ENCODE results near the gene PNP.
A peak's percentile ranks its signal among the peaks of the same experiment; 100 is the strongest.
"Not testable (repeated sequence)": the region's sequence is repeated elsewhere in the genome, so short reads cannot be mapped to it uniquely, and the experiment has no call there.

PNP gene

GRCh38 chr14:20469242-20469889, at the start of gene PNP:
Gene PNP (plus strand): TSS chr14:20469406. CDS start chr14:20469525, 119 bp downstream.
- peak; percentile 95 for DNase-seq (ENCODE audit: low spot score)

- no peak for DNase-seq (ENCODE audit: low spot score)
Observed at GRCh38 chr14:20419419-20419818, 49.8 kb upstream of the PNP start.

GRCh38 chr14:20421267-20421666, 47.9 kb upstream of the PNP start:
- DNase-seq (ENCODE audit: low spot score) = no peak

GRCh38 chr14:20422886-20423285, 46.3 kb upstream of the PNP start:
- DNase-seq (ENCODE audit: low spot score) = no peak

- no peak for DNase-seq (ENCODE audit: low spot score)
Observed at GRCh38 chr14:20424851-20425250, 44.4 kb upstream of the PNP start.

GRCh38 chr14:20427231-20428009, 41.8 kb upstream of the PNP start:
- peak; percentile 54 for DNase-seq (ENCODE audit: low spot score)

- no peak for DNase-seq (ENCODE audit: low spot score)
Observed at GRCh38 chr14:20428010-20428365, 41.2 kb upstream of the PNP start.

- no peak for DNase-seq (ENCODE audit: low spot score)
Observed at GRCh38 chr14:20428802-20429201, 40.4 kb upstream of the PNP start.

- peak; percentile 59 for DNase-seq (ENCODE audit: low spot score)
Observed at GRCh38 chr14:20429801-20430669, 39.2 kb upstream of the PNP start.

GRCh38 chr14:20434701-20435581, 34.3 kb upstream of the PNP start:
- DNase-seq (ENCODE audit: low spot score) = peak; percentile 81

GRCh38 chr14:20435582-20436362, 33.4 kb upstream of the PNP start, which contains the start of gene KLHL33:
Gene KLHL33 (minus strand): TSS chr14:20436166. CDS start chr14:20435811, 355 bp downstream.
- no peak for DNase-seq (ENCODE audit: low spot score)

GRCh38 chr14:20436363-20436755, 32.8 kb upstream of the PNP start:
- DNase-seq (ENCODE audit: low spot score) = no peak

GRCh38 chr14:20438664-20439063, 30.5 kb upstream of the PNP start:
- DNase-seq (ENCODE audit: low spot score) = no peak

- DNase-seq (ENCODE audit: low spot score) = no peak
Observed at GRCh38 chr14:20440465-20440864, 28.7 kb upstream of the PNP start.

GRCh38 chr14:20440882-20441281, 28.3 kb upstream of the PNP start:
- DNase-seq (ENCODE audit: low spot score) = no peak

- no peak for DNase-seq (ENCODE audit: low spot score)
Observed at GRCh38 chr14:20441461-20441860, 27.7 kb upstream of the PNP start.

GRCh38 chr14:20443650-20444049, 25.6 kb upstream of the PNP start:
- not testable (repeated sequence) for DNase-seq (ENCODE audit: low spot score)

- no peak for DNase-seq (ENCODE audit: low spot score)
Observed at GRCh38 chr14:20446889-20447288, 22.3 kb upstream of the PNP start.

GRCh38 chr14:20452831-20453230, 16.4 kb upstream of the PNP start:
- DNase-seq (ENCODE audit: low spot score) = not testable (repeated sequence)

GRCh38 chr14:20454516-20455354, 14.5 kb upstream of the PNP start, which contains the start of the genes APEX1 and OSGEP:
Gene APEX1 (plus strand): TSS chr14:20455226. CDS start chr14:20455646, 420 bp downstream.
Gene OSGEP (minus strand): TSS chr14:20454812. CDS start chr14:20454683, 129 bp downstream.
- DNase-seq (ENCODE audit: low spot score) = peak; percentile 100
